Measurements from ENCODE around the gene HHAT. TPM values are rescaled to one million over a fixed set of nuclear protein-coding genes. Genes with fewer than 3 reads are reported as not detected.

HHAT gene
- total RNA-seq, 1 donor from 2014 or later, result 5.3 TPM

GRCh38 chr1:210335001-210335400, 6.3 kb downstream of the HHAT start:
- H3K27ac ChIP-seq, result no peak overlapping the region
- H3K9me3 ChIP-seq, result no peaks in the 10 kb centered on the region
- H3K27me3 ChIP-seq (ENCODE audit: low read depth), result no peaks in the 10 kb centered on the region
- DNase-seq, result no peak
- no peak for TF ChIP-seq CTCF (IDR thresholded peaks at IDR 0.05)
- no peak for ATAC-seq
- H3K4me1 ChIP-seq, result peaks cover 2% of the 10 kb centered on the region
- no peaks in the 10 kb centered on the region for H3K36me3 ChIP-seq
- intact Hi-C loops (cut with DNase I), result no loop called here
- H3K4me3 ChIP-seq, result no peak overlapping the region

GRCh38 chr1:210336362-210336761, 7.7 kb downstream of the HHAT start:
- DNase-seq, result no peak
- intact Hi-C loops (cut with DNase I), result no loop called here
- no peaks in the 10 kb centered on the region for H3K36me3 ChIP-seq
- H3K9me3 ChIP-seq, result no peaks in the 10 kb centered on the region
- no peaks in the 10 kb centered on the region for H3K4me1 ChIP-seq
- no peaks in the 10 kb centered on the region for H3K27me3 ChIP-seq (ENCODE audit: low read depth)
- no peak for TF ChIP-seq CTCF (IDR thresholded peaks at IDR 0.05)
- no peak for ATAC-seq
- no peak overlapping the region for H3K27ac ChIP-seq
- no peak overlapping the region for H3K4me3 ChIP-seq

DNA sequence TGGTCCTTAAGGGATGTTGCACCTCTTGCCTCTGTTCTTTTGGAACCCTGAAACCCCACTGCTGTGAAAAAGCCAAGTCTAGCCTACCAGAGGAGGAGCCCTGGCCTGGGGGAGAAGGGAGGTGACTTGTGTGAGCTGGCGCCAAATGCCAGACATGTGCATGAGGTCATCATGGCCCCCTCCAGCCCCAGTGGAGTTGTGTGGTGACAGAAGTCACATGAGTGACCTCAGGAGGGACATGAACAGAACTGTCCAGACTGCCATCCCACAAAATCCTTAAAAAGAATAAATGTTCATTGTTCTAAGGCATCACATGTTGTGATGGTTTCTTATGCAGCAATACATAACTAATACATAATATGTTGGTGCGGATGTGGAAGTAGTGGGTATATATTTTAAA, 10.8 kb downstream of the HHAT start:
- H3K9me3 ChIP-seq, result no peaks in the 10 kb centered on the region
- no peak overlapping the region for H3K27ac ChIP-seq
- H3K36me3 ChIP-seq, result no peaks in the 10 kb centered on the region
- peaks cover 3% of the 10 kb centered on the region for H3K4me1 ChIP-seq
- TF ChIP-seq CTCF (IDR thresholded peaks at IDR 0.05), result no peak
- intact Hi-C loops (cut with DNase I), result no loop called here
- no peak overlapping the region for H3K4me3 ChIP-seq
- H3K27me3 ChIP-seq (ENCODE audit: low read depth), result no peaks in the 10 kb centered on the region
- DNase-seq, result no peak
- ATAC-seq, result no peak

GRCh38 chr1:210340311-210340710, 11.6 kb downstream of the HHAT start:
- no peak overlapping the region for H3K4me3 ChIP-seq

GRCh38 chr1:210340841-210341240, 12.1 kb downstream of the HHAT start:
- intact Hi-C loops (cut with DNase I), result no loop called here
- no peak for TF ChIP-seq CTCF (IDR thresholded peaks at IDR 0.05)
- Histone ChIP-seq H3K4me3 (no peak overlapping the region), H3K4me1 (peaks cover 3% of the 10 kb centered on the region), H3K27me3 (ENCODE audit: low read depth) (no peaks in the 10 kb centered on the region), H3K9me3 (no peaks in the 10 kb centered on the region), H3K36me3 (no peaks in the 10 kb centered on the region), H3K27ac (no peak overlapping the region)
- no peak for ATAC-seq
- no peak for DNase-seq

More at GRCh38 chr1:210340311-210340710, 11.6 kb downstream of the HHAT start:
- intact Hi-C loops (cut with DNase I), result no loop called here
- H3K27ac ChIP-seq, result no peak overlapping the region
- peaks cover 3% of the 10 kb centered on the region for H3K4me1 ChIP-seq
- ATAC-seq (no peak), DNase-seq (no peak)
- H3K36me3 ChIP-seq, result no peaks in the 10 kb centered on the region
- H3K27me3 ChIP-seq (ENCODE audit: low read depth), result no peaks in the 10 kb centered on the region
- H3K9me3 ChIP-seq, result no peaks in the 10 kb centered on the region
- TF ChIP-seq CTCF (IDR thresholded peaks at IDR 0.05), result no peak

Data from lower lobe of right lung (tissue), 2 donors.